Kasumi-1 (cell line): Measurements from ENCODE around the gene SH3BP1.
"Not testable (repeated sequence)": the region's sequence is repeated elsewhere in the genome, so short reads cannot be mapped to it uniquely, and the experiment has no call there.

Experiments
- DNase-seq, 2 experiments: peaks; one replicate each; lab custom pipeline; 2025; lab: John Stamatoyannopoulos, UW

Gene SH3BP1

GRCh38 chr22:37639070-37639760 lies at the start of gene SH3BP1:
Gene SH3BP1 (plus strand): TSS chr22:37639669. CDS start chr22:37639788, 119 bp downstream.
- peak; percentile 57 to 58 for DNase-seq

GRCh38 chr22:37591081-37591480 lies 48.4 kb upstream of the SH3BP1 start:
- not testable (repeated sequence) for DNase-seq

GRCh38 chr22:37591823-37592404 lies 47.6 kb upstream of the SH3BP1 start:
- DNase-seq = no peak

- DNase-seq = no peak
Observed at GRCh38 chr22:37594237-37594636, 45.2 kb upstream of the SH3BP1 start.

- DNase-seq = no peak
Observed at GRCh38 chr22:37599153-37599552, 40.3 kb upstream of the SH3BP1 start.

- DNase-seq = no peak
Observed at GRCh38 chr22:37601203-37601539, 38.3 kb upstream of the SH3BP1 start.

- DNase-seq = peak; percentile 19
Observed at GRCh38 chr22:37601540-37602442, 37.7 kb upstream of the SH3BP1 start.

- not testable (repeated sequence) for DNase-seq
Observed at GRCh38 chr22:37602546-37603277, 36.8 kb upstream of the SH3BP1 start.

GRCh38 chr22:37604074-37604473 lies 35.4 kb upstream of the SH3BP1 start:
- no peak for DNase-seq

GRCh38 chr22:37604875-37605274 lies 34.6 kb upstream of the SH3BP1 start:
- peak; percentile 50 to 60 for DNase-seq

- peak; percentile 40 to 62 for DNase-seq
Observed at GRCh38 chr22:37607010-37607934, 32.2 kb upstream of the SH3BP1 start.

GRCh38 chr22:37607935-37608476 lies 31.5 kb upstream of the SH3BP1 start:
- DNase-seq = no peak

- peak; percentile 99 for DNase-seq
Observed at GRCh38 chr22:37608477-37609239, 30.8 kb upstream of the SH3BP1 start, which contains the start of gene GGA1. Gene GGA1 (plus strand): TSS chr22:37608834. CDS start chr22:37608861, 27 bp downstream.

GRCh38 chr22:37609240-37610152 lies 30.0 kb upstream of the SH3BP1 start:
- DNase-seq = peak in 1 of 2 experiments; percentile 49

GRCh38 chr22:37610153-37610475 lies 29.4 kb upstream of the SH3BP1 start:
- DNase-seq = peak in 1 of 2 experiments; percentile 17

- no peak for DNase-seq
Observed at GRCh38 chr22:37610480-37611129, 28.9 kb upstream of the SH3BP1 start.

- DNase-seq = no peak
Observed at GRCh38 chr22:37611207-37611606, 28.3 kb upstream of the SH3BP1 start.
